ENCODE data around the gene TRABD2B. TPM values are rescaled to one million over a fixed set of nuclear protein-coding genes. Genes with fewer than 3 reads are reported as not detected.

The TRABD2B gene
- total RNA-seq, 1 experiment from 2014 or later: 10.3 TPM

DNA sequence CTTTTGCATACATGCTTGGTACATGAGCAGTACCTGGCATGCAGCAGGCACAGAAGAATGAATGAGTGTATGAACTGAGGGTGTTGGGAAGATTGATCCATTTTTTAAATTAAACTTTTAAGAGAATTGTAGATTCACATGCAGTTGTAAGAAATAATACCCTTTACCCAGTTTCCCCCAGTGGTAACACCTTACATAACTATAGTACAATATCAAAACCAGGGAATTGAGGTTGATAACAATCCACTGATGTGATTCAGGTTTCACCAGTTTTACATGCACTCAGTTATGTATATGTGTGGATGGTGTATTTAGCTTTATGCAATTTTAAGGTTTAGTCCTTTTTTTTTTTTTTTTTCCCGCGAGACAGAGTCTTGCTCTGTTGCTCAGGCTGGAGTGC, 20.5 kb downstream of the TRABD2B start:
- H3K9me3 Mint-ChIP-seq: no peaks in the 10 kb centered on the region
- no peak overlapping the region for H3K27ac Mint-ChIP-seq
- no peaks in the 10 kb centered on the region for H3K27me3 Mint-ChIP-seq (ENCODE audit: low read depth)
- TF ChIP-seq, protein P1, sequence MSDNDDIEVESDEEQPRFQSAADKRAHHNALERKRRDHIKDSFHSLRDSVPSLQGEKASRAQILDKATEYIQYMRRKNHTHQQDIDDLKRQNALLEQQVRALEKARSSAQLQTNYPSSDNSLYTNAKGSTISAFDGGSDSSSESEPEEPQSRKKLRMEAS (CRISPR knock-in tag; IDR thresholded peaks at IDR 0.05): no peak
- TF ChIP-seq, protein P2, sequence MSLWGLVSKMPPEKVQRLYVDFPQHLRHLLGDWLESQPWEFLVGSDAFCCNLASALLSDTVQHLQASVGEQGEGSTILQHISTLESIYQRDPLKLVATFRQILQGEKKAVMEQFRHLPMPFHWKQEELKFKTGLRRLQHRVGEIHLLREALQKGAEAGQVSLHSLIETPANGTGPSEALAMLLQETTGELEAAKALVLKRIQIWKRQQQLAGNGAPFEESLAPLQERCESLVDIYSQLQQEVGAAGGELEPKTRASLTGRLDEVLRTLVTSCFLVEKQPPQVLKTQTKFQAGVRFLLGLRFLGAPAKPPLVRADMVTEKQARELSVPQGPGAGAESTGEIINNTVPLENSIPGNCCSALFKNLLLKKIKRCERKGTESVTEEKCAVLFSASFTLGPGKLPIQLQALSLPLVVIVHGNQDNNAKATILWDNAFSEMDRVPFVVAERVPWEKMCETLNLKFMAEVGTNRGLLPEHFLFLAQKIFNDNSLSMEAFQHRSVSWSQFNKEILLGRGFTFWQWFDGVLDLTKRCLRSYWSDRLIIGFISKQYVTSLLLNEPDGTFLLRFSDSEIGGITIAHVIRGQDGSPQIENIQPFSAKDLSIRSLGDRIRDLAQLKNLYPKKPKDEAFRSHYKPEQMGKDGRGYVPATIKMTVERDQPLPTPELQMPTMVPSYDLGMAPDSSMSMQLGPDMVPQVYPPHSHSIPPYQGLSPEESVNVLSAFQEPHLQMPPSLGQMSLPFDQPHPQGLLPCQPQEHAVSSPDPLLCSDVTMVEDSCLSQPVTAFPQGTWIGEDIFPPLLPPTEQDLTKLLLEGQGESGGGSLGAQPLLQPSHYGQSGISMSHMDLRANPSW (CRISPR knock-in tag; conservative IDR thresholded peaks at IDR 0.05; ENCODE audit: low read depth): no peak
- TF ChIP-seq, protein P3, sequence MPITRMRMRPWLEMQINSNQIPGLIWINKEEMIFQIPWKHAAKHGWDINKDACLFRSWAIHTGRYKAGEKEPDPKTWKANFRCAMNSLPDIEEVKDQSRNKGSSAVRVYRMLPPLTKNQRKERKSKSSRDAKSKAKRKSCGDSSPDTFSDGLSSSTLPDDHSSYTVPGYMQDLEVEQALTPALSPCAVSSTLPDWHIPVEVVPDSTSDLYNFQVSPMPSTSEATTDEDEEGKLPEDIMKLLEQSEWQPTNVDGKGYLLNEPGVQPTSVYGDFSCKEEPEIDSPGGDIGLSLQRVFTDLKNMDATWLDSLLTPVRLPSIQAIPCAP (CRISPR knock-in tag; IDR thresholded peaks at IDR 0.05): no peak
- TF ChIP-seq ZNF396 (CRISPR knock-in tag; IDR thresholded peaks at IDR 0.05; ENCODE audit: borderline replicate concordance) (no peak), JUN (CRISPR knock-in tag; IDR thresholded peaks at IDR 0.05) (no peak), PRRX2 (CRISPR knock-in tag; IDR thresholded peaks at IDR 0.05) (no peak), SOX15 (CRISPR knock-in tag; IDR thresholded peaks at IDR 0.05) (no peak), ZNF423 (CRISPR knock-in tag; IDR thresholded peaks at IDR 0.05) (no peak)
- TF ChIP-seq, protein P4, sequence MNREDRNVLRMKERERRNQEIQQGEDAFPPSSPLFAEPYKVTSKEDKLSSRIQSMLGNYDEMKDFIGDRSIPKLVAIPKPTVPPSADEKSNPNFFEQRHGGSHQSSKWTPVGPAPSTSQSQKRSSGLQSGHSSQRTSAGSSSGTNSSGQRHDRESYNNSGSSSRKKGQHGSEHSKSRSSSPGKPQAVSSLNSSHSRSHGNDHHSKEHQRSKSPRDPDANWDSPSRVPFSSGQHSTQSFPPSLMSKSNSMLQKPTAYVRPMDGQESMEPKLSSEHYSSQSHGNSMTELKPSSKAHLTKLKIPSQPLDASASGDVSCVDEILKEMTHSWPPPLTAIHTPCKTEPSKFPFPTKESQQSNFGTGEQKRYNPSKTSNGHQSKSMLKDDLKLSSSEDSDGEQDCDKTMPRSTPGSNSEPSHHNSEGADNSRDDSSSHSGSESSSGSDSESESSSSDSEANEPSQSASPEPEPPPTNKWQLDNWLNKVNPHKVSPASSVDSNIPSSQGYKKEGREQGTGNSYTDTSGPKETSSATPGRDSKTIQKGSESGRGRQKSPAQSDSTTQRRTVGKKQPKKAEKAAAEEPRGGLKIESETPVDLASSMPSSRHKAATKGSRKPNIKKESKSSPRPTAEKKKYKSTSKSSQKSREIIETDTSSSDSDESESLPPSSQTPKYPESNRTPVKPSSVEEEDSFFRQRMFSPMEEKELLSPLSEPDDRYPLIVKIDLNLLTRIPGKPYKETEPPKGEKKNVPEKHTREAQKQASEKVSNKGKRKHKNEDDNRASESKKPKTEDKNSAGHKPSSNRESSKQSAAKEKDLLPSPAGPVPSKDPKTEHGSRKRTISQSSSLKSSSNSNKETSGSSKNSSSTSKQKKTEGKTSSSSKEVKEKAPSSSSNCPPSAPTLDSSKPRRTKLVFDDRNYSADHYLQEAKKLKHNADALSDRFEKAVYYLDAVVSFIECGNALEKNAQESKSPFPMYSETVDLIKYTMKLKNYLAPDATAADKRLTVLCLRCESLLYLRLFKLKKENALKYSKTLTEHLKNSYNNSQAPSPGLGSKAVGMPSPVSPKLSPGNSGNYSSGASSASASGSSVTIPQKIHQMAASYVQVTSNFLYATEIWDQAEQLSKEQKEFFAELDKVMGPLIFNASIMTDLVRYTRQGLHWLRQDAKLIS (CRISPR knock-in tag; IDR thresholded peaks at IDR 0.05; ENCODE audit: borderline replicate concordance): no peak
- TF ChIP-seq, protein P5, sequence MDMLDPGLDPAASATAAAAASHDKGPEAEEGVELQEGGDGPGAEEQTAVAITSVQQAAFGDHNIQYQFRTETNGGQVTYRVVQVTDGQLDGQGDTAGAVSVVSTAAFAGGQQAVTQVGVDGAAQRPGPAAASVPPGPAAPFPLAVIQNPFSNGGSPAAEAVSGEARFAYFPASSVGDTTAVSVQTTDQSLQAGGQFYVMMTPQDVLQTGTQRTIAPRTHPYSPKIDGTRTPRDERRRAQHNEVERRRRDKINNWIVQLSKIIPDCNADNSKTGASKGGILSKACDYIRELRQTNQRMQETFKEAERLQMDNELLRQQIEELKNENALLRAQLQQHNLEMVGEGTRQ (CRISPR knock-in tag; IDR thresholded peaks at IDR 0.05): no peak
- TF ChIP-seq, protein P6, sequence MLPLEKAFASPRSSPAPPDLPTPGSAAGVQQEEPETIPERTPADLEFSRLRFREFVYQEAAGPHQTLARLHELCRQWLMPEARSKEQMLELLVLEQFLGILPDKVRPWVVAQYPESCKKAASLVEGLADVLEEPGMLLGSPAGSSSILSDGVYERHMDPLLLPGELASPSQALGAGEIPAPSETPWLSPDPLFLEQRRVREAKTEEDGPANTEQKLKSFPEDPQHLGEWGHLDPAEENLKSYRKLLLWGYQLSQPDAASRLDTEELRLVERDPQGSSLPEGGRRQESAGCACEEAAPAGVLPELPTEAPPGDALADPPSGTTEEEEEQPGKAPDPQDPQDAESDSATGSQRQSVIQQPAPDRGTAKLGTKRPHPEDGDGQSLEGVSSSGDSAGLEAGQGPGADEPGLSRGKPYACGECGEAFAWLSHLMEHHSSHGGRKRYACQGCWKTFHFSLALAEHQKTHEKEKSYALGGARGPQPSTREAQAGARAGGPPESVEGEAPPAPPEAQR (CRISPR knock-in tag; IDR thresholded peaks at IDR 0.05): no peak
- ATAC-seq (no peak), DNase-seq (ENCODE audit: low spot score) (no peak)
- H3K36me3 Mint-ChIP-seq: no peaks in the 10 kb centered on the region; the same call in 1 of the 2 replicates
- peaks cover 60% of the 10 kb centered on the region for H3K4me1 Mint-ChIP-seq
- no peak overlapping the region for H3K4me3 Mint-ChIP-seq
- ChIA-PET CTCF (no interaction called here), POLR2A (no interaction called here)

DNA sequence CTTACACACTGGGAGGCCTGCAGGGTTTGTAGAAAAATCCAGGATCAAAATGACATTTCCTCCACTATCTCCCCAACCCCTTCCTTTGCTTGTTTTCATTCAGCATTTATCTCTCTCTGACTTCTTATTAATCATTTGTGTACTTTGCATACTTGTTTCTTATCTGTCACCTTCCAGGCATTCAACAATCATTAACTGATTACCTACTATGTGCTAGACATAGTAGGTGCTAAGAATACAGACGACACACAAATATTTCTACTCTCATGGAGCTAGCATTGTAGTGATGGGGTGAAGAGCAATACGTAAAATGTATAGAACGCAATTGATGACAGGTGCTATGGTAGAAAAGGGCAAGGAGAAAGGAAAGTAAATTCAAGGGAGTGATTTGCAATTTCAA, 20.9 kb downstream of the TRABD2B start:
- ChIA-PET CTCF (no interaction called here), POLR2A (no interaction called here)
- no peak for ATAC-seq
- Mint-ChIP-seq H3K36me3 (no peaks in the 10 kb centered on the region; the same call in 1 of the 2 replicates), H3K27ac (no peak overlapping the region), H3K4me1 (peaks cover 59% of the 10 kb centered on the region), H3K27me3 (ENCODE audit: low read depth) (no peaks in the 10 kb centered on the region), H3K9me3 (no peaks in the 10 kb centered on the region), H3K4me3 (no peak overlapping the region)
- no peak for TF ChIP-seq MYBL2 (CRISPR knock-in tag; IDR thresholded peaks at IDR 0.05)
- no peak for DNase-seq (ENCODE audit: low spot score)

All from WTC11 (cell line).